Right forelimb (tissue), 1 donor: ENCODE measurements around the gene MARCKSL1.
A peak's percentile ranks its signal among the peaks of the same experiment; 100 is the strongest.
"Not testable (repeated sequence)": the region's sequence is repeated elsewhere in the genome, so short reads cannot be mapped to it uniquely, and the experiment has no call there.

Source experiments
- DNase-seq: peaks from one replicate; pipeline ENCODE4 v3.0.0-alpha.2; 2018

Gene MARCKSL1

GRCh38 chr1:32335790-32336590 is at the start of gene MARCKSL1:
Gene MARCKSL1 (minus strand): TSS chr1:32336233. CDS start chr1:32336033, 200 bp downstream.
- peak; percentile 91 for DNase-seq

- DNase-seq, result no peak
These were observed 44.0 kb upstream of the MARCKSL1 start for GRCh38 chr1:32380057-32380456.

GRCh38 chr1:32377541-32378220 is 41.6 kb upstream of the MARCKSL1 start:
- DNase-seq, result no peak

- no peak for DNase-seq
These were observed 40.2 kb upstream of the MARCKSL1 start for GRCh38 chr1:32376199-32376598.

GRCh38 chr1:32373996-32374592 is 38.1 kb upstream of the MARCKSL1 start:
- DNase-seq, result no peak

GRCh38 chr1:32372149-32372756 is 36.2 kb upstream of the MARCKSL1 start:
- no peak for DNase-seq

GRCh38 chr1:32367912-32368635 is 32.0 kb upstream of the MARCKSL1 start:
- no peak for DNase-seq

GRCh38 chr1:32365445-32365844 is 29.4 kb upstream of the MARCKSL1 start:
- DNase-seq, result no peak

- DNase-seq, result peak; percentile 17
These were observed 28.8 kb upstream of the MARCKSL1 start for GRCh38 chr1:32364836-32365235.

GRCh38 chr1:32363713-32364112 is 27.7 kb upstream of the MARCKSL1 start:
- no peak for DNase-seq

GRCh38 chr1:32362474-32363313 is 26.7 kb upstream of the MARCKSL1 start, which contains the start of the genes FAM229A and TSSK3:
Gene FAM229A (minus strand): TSS chr1:32362485. CDS start chr1:32362091, 394 bp downstream.
Gene TSSK3 (plus strand): TSS chr1:32362539. CDS start chr1:32362702, 163 bp downstream.
- DNase-seq, result no peak

- DNase-seq, result peak; percentile 79
These were observed 25.8 kb upstream of the MARCKSL1 start for GRCh38 chr1:32361674-32362473.

GRCh38 chr1:32361308-32361673 is 25.3 kb upstream of the MARCKSL1 start:
- DNase-seq, result no peak

GRCh38 chr1:32358435-32358834 is 22.4 kb upstream of the MARCKSL1 start:
- DNase-seq, result no peak

- no peak for DNase-seq
These were observed 21.6 kb upstream of the MARCKSL1 start for GRCh38 chr1:32357614-32358013.

GRCh38 chr1:32356478-32356877 is 20.4 kb upstream of the MARCKSL1 start:
- no peak for DNase-seq

- DNase-seq, result not testable (repeated sequence)
These were observed 19.7 kb upstream of the MARCKSL1 start for GRCh38 chr1:32355778-32356177.

GRCh38 chr1:32353886-32354570 is 18.0 kb upstream of the MARCKSL1 start:
- DNase-seq, result no peak

GRCh38 chr1:32353431-32353830 is 17.4 kb upstream of the MARCKSL1 start:
- DNase-seq, result no peak

GRCh38 chr1:32352831-32353383 is 16.9 kb upstream of the MARCKSL1 start:
- no peak for DNase-seq
